C4-2B (cell line): ENCODE measurements around the gene HEATR9.

Experiments
- ZFX ChIP-seq: fragments of 450-650 bp; IDR thresholded peaks from 2 replicates; pipeline ENCODE4 v1.6.1; 2017
- TF ChIP-seq, protein P1 (sequence below): fragments of 450-650 bp; conservative IDR thresholded peaks from 2 replicates; pipeline ENCODE4 v1.5.1; 2017; ENCODE audit warnings: mild to moderate bottlenecking

DNA sequence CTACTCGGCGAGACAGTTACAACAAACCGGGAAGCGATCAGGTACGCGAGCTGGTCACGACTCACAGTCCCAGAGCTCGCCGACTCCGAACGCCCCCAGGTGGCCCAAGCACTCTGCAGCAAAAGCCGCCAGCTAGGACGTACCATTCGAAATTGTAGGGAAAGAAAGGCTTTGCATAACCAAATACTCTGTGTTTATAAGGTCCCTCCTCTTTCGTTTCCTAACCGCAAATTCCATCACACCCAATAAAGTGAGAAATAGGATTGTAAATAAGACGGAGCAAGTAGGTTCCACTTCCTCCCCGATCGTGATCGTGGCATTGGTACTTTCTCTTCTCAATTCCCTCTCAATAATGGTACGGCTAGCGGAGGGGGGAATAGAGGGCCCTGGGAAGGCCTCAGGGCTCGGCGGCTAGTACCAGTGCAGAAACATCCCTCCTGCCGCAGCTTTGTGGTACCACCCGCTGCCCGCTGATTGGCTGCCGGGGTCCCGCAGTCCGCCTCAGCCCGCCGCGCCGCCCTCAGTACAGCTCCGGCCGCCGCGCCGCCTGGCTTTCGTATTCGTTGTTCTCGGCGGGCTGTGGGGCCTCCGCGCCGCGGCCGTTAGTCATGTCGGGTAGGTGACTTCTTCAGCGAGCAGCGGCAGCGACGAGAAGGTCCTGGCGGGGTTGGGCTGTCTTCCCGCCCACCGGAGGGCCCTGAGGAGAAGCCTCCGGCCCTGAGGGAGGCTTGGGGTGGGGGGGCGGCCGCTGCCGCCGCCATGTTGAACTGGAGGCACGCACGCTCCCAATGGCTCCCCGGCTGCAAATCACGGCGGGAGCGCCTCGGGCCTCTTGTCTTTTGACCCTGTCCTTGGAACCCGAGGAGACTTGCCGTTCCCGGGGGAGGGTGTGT is 59.5 kb downstream of the HEATR9 start, which contains the start of gene TAF15:
- TF ChIP-seq, protein P1, sequence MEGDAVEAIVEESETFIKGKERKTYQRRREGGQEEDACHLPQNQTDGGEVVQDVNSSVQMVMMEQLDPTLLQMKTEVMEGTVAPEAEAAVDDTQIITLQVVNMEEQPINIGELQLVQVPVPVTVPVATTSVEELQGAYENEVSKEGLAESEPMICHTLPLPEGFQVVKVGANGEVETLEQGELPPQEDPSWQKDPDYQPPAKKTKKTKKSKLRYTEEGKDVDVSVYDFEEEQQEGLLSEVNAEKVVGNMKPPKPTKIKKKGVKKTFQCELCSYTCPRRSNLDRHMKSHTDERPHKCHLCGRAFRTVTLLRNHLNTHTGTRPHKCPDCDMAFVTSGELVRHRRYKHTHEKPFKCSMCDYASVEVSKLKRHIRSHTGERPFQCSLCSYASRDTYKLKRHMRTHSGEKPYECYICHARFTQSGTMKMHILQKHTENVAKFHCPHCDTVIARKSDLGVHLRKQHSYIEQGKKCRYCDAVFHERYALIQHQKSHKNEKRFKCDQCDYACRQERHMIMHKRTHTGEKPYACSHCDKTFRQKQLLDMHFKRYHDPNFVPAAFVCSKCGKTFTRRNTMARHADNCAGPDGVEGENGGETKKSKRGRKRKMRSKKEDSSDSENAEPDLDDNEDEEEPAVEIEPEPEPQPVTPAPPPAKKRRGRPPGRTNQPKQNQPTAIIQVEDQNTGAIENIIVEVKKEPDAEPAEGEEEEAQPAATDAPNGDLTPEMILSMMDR: peak; percentile 94
- TF ChIP-seq ZFX: peak; percentile 91; the same call in 1 of the 2 replicates
